ENCODE measurements around the gene LRIG1.

LRIG1 gene

DNA sequence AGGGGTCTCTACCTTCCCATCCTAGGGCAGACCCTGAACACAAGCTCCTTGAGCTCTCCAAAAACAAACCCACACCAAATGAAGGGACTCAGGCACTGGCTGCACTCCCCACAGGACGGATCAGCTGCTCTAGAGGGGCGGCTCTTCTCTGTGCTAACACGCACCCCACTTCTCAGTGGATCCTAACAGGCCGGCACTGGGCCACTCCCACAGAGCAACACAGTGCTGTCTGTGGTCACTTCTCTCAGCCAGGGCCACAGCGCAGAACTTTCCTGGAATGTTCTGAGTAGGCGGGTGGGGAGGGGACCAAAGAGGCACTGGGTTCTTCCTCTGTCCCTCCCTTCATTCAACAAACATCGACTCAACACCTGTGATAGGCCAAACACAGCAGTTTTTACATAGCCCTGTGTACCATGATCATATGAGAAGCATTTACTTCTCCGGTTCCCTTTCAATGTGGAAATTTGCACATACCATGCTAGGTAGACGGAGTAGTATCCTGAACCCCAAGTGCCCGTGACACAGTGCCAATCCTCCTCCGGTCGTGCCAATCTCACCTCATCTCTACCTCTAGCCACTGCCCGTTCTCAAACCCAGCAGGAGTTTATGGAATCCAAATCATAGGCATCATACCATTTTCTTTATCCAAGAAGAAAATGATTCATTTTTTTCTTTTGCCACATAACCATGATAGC is 98.1 kb downstream of the LRIG1 start:
- DNase-seq (ENCODE audit: low spot score): no peak

DNA sequence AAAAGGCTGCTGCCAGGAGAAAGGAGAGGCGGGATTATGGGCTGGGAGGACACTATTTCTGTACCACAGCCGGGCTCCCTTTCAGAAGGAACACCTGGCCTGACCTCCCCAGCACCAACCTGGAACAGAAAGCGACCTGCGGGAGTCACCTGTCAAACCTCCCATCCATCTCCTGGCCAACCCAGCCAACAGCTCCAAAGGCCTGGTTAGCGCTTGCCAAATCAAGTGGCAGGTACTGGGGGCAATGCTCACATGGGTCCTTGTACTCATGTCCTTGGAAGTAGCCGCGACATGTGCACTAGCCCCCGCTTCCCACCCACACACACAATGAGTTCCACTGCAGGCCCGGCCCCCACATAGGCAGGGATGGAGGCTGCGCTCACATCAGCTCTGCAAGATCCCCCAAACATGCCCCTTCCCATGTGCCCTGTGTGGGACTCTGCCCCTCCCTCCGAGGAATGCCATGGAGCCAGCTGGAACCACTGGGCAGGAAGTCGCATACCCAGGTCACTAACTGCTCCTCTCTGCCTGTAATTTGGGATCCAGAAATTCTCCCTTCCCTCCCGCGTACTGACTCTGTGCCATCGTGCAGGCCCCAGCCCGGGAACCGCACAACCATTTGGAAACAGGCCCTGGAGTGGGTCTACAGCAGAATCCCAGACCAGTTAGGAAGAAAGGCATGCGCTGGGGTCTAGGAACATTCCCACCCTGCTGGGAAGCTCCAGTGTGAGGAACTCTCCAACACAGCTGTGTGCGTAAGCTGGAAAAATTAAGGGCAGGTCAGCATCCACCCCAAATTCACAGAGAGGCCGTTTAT is 98.9 kb downstream of the LRIG1 start:
- DNase-seq (ENCODE audit: low spot score): no peak

DNA sequence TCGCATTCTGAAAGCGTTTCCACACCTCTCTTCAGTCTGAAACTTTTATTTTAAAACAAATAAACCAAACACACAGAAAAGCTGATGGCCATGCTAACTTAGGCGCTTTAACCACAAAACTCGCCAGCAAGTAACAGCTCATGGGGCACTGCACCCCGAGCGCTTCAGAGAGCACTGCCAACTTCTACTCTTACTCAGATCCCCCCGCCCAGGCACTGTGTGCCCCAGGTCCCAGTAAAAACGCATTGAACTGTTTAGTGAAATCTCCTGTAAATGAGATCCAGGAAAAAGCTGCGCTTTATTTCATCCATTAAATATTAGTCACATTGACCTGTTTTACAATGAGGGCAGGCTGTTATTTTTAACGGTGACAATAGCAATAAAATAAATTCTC is 99.7 kb downstream of the LRIG1 start:
- no peak for DNase-seq (ENCODE audit: low spot score)

DNA sequence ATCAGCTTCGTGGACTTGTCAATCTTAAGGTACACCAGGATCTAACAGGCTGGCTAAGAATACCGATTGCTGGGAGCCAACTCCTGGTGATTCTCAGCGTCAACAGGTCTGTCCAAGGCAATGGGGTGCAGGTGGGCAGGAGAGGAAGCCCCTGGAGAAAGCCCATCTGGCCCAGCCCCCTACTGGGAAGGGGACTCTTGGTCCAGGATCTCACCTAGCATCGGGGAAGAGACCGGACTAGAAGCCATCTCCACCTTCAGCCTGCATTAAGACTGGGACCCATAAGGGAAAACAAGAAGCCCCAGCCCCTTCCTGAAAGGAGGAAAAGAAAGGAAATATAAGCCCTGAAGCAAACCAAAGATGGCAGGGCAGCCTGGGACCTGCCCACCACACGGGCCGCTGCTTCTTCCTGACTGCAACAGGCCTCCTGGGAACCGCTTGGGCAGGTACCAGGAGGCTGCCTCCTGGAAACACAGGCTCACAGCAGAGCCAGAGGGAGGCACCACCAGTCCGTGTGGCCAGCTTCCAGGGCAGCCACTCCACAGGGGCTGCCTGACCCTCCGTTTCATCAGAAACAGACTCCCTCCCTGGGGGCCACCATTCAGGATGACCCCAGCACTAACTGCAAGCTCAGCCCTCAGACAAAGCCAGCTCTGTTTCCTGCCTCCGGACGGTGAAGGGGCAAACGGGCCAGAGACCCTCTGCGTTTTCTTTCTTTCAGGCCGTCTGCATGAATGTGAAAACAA is 100.2 kb downstream of the LRIG1 start:
- no peak for DNase-seq (ENCODE audit: low spot score)

DNA sequence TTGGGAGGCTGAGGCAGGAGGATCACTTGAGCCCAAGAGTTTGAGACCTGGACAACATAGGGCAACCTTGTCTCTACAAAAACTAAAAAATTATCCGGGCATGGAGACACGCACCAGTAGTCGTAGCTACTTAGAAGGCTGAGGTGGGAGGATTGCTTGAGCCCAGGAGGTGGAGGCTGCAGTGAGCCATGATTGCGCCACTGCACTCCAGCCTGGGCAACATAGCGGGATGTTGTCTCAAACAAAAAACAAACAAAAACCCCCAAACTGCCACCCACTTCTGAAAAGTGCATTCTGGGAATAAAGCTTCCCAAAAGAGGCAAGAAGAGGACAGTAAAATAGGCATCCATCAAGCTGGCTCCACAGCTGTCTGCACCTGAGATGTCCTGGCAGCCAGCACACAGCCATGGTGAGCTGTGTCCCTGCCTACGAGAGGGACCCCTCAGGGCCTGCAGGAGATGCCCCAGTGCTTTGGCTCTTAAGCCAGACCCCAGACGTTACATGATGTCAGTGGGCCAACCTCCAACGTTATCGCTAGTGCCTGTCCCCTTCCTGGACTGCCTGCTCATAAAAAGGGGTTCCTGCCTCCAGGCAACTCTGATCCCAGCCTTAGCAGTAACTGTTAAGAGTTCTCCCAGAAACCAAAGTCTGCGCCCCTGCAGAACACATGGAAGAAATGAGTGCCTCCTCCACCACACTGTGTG is 101.1 kb downstream of the LRIG1 start:
- no peak for DNase-seq (ENCODE audit: low spot score)

DNA sequence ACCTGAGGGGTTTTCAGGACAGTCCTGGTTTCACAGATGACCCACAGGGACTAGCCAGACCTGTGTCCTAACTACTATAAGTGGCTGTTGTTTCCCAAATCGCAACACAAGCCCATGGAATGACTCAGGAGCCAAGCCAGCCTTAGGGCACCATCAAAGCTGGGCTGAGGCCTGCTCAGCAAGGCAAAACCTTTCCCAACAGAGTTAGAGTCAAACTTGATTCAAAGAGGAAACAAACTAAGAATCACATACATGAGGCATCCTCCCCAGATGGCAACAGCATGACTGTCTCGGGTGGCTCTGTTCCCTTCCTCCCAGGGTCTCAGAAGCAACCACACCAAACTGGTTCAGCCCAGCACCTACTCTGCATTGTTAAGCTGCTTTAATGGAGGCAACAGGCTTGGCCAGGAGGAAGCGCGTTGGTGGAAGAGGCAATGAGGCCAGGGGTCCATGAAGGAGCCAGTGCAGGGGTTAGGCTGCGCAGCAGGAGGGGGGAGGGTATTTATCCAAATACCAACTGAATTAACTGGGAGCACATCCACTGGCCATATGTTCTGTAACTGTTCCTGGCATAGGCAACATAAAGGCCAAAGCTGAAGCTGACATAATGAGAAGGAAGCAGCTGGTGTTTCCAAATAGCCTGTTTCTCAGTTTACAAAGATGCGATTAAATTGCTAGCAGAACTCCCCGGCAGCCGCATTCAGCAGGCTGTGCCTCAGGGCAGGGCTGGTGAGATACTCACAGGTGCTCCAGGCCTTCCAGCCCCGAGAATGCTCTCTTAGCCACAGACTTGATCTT is 102.4 kb downstream of the LRIG1 start:
- no peak for DNase-seq (ENCODE audit: low spot score)

DNA sequence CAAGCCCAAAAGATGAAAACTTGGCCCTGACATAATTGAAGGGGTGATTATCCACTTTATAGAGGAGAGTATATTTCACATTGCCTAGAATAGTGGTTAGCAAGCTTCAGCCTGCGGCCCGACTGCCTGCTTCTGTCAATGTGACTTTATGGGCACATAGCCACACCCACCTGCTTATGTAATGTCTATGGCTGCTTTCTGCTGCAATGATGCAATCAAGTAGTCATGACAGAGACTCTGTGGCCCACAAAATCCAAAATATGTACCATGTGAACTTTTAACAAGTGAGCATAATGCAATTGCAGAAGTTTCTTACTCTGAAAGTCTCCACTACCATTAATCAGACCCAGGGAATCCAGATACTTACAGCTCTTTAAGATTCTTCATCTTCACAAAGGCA is 103.1 kb downstream of the LRIG1 start:
- no peak for DNase-seq (ENCODE audit: low spot score)

DNA sequence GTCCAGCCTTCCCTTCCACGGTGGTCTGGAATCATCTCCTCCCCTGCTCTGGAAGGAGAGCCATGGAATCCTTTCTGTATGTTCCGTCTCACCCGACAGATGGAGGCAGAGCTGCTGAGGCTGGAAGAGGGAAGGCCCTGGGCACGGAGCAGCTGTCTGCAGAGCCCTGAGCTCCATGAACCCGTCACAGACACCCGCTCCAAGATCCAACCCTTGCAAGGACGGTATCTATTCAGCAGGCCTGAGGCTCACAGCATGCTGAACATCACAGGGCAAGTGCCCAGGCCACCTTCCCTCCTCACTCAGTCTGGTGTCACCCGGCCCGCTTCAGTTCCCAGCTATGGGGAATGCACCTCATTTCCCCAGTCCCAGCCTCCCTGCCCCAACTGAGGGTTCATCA is 103.9 kb downstream of the LRIG1 start:
- DNase-seq (ENCODE audit: low spot score): no peak

DNA sequence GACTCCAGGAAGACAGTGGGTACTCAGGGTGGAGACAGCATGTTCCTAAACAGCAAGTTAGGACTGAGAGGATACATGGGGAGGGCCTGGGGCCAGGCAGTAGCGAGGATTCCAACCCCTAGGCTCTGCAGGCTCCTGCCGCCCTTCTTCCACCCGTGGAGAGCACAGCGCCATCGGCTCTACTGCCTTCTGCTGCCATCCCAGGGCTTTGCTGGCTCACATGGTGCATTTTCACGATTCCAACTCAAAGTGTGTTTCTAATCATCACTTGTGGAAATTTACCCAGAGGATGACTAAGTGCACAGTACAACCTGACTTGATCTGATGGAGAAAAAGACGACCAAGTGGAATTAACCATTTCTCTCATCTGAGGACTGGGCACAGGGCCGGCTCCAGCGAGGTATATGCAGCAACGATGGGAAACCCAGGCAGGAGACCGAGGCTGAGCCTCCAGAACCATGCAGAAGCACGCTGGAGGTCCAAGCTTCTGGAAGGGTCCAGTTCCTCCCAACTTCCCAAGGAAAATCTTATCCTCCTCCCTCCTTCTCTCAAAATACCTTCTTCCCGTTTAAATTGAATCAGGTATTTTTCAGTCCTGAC is 104.6 kb downstream of the LRIG1 start:
- DNase-seq (ENCODE audit: low spot score): no peak

DNA sequence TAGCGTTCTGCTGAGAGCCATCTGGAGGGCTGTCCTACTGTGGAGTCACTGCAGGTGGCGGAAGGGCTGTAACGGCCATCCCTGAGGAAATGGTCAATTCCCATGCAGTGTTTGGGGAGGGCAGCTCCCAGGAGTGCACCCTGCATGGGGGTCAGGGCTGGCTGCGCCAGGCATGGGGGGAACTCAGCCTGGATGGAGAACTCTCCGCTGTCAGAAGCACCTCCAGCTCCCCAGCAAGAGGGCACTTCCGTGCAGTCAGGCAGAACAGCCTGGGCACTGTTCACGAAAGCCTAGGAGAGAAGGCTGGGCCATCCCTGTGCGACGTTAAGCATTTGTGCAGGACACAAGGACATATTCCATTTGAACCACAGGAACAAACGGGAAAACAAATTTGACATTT is 105.2 kb downstream of the LRIG1 start:
- DNase-seq (ENCODE audit: low spot score): no peak

DNA sequence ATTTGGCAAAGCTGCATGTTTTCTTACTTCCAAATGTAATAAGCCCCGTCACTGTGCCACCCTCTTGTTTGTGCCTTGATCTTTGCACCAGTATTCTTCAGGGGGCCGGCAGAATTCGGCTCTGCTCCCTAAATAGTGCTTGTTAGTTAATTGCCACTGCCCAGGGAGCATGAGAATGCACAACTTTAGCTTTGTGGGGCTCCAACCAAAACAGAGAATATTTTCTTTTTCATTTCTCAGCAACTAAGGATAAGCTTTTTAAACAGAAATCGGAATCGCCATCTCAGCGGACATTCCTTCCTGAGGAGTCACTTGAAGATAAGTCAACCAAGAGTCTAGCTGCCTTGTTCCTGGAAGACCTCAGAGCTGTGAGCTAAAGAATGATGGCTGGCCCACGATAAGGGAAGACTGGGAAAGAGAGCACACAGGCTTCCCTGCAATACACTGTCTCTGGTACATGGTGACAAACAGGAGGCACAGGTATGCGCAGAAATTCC is 106.0 kb downstream of the LRIG1 start:
- DNase-seq (ENCODE audit: low spot score): peak; percentile 61

DNA sequence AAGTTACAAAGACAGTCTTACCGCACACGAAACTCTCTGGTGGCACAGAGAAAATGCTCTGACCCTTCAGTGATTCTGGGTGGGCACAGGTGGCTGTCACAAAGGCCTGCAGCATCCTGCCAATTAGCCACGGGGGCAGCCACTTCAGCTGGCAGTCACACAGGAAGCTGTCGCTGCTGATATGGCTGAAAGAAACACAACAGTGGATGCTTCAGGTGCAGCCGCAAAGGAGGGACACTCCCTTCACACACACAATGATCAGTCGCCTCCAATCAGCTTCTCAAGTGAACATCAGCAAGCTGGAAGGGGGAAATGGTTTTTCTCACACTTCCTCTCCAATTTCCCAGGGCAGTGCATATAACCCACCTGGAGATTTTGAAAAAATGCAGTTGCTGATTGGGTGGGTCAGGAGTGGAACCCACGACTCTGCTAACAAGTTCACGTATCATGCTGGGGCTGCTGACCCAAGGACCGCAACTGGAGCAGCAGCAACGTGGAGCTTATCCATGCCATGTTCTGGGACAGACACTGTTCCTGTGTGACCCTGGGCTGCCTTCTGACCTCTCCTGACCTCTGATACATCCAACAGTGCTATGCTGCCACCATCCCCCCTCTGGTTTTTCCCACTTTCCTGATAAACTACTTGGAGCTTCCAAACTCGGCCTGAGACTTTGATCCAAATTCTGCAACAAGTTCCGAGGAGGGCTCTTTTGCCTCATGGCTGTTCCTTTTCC is 106.6 kb downstream of the LRIG1 start:
- no peak for DNase-seq (ENCODE audit: low spot score)

DNA sequence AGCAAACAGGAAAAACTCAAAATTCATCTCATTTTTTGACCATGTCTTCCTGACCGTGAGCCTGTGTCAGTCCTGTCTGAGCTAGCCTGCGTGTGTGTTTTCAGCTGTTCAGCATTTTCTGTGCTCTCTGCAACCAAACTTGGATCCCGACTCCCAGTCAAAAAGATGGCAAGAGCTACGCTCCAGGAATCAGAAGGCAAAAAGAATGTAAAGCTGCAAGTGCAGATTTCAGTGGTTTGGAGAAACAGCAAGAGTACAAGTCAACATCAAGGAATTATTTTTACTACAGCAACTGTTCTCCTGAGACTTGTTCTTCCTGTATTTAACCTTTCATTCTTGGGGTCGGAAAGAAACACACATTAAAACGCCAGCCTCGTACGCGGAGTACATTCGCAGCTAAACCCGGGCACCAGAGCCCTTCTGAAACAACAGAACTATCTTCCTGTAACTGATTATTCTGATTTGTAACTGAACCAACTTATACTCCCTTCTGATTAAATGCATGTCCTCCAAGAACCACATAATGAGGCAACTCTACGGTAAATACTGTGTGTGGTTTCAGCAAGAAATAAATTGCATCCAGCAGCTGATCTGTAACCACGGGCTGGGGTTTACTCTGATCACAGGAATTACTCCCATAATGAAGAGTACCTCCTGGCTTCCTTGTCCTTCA is 107.4 kb downstream of the LRIG1 start:
- DNase-seq (ENCODE audit: low spot score): no peak

DNA sequence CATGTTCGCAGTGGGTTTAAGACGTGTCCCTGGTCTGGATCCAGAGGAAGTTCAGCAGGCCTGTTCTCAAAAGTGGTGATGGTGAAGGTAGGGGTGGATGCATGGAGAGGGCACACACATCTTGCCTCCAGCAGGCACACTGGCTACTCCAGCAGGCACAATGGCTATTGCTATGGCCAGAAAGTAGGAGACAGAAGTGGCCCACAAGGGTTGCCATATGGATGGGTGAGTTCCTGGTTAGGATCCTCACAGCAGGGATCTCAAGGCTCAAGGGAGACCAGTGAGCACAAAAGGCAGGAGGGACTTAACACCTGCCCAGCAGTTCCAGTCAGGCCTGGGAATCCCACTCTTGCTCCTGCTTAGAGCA is 107.9 kb downstream of the LRIG1 start:
- no peak for DNase-seq (ENCODE audit: low spot score)

DNA sequence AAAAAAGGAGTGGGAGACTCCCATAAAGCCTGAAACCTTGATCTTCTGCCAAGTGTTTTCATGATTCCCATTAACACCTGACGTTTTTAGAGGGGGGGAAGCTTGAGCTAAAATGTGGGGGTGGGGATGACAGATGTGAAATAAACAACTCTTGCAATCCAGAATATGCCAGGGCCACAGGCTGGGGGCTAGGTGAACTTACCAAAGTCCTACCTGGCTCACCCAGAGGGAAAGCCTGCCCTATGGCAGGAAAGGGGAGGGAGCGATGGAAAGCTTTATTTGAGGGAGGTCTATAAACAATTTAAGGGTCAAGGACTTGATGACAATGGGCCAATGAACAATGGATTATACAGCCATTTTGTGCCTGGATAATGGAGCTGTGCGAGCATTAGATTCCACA is 108.3 kb downstream of the LRIG1 start:
- no peak for DNase-seq (ENCODE audit: low spot score)

DNA sequence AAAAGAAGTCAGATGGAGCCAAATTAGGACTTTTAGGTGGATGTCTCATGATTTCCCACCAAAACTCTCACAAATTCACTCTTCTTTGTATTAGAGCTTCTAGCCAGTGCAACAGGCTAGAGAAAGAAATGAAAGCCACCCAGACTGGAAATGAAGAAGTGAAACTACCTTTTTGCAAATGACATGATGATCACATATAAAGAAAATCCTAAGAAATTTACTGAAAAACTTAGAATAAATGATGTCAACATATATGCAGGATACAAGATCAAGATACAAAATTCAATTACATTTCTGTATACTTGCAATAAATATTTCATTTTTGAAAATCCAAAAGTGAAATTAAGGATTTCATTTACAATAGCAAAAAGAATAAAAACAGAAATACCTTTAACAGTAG is 110.8 kb downstream of the LRIG1 start:
- no peak for DNase-seq (ENCODE audit: low spot score)

DNA sequence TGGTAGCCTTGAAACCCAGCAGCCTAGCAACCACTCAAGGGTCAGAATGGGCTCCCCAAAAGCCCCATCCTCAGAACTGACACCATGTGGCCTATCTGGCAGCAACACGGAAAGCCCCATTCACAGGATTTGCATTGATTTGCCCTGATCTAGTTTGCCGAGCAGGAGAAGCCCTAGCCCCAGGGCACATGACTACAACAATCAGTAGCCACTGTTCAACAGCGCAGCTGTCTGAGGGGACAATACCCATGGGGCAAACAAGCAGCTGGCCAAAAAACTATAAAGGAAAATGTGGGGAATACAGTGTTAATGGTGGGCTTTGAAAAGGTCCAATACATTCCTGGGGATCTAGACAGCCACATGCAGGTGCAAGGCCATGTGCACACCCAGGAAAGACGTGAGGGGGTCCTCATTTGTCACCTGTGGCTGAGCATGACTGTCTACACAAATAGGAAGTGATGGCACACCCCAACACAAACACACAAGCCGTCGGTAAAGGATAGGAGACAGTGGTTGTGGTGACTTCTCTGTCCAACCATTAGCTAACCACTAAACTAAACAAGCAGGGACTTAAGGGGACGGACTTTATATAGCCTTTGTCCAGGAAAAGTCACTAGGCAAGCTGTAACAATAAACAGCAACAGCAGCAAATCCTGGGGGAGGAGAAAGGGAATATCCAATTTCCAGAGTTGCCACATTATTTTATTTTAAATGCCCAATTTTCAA is 113.7 kb downstream of the LRIG1 start:
- no peak for DNase-seq (ENCODE audit: low spot score)

DNA sequence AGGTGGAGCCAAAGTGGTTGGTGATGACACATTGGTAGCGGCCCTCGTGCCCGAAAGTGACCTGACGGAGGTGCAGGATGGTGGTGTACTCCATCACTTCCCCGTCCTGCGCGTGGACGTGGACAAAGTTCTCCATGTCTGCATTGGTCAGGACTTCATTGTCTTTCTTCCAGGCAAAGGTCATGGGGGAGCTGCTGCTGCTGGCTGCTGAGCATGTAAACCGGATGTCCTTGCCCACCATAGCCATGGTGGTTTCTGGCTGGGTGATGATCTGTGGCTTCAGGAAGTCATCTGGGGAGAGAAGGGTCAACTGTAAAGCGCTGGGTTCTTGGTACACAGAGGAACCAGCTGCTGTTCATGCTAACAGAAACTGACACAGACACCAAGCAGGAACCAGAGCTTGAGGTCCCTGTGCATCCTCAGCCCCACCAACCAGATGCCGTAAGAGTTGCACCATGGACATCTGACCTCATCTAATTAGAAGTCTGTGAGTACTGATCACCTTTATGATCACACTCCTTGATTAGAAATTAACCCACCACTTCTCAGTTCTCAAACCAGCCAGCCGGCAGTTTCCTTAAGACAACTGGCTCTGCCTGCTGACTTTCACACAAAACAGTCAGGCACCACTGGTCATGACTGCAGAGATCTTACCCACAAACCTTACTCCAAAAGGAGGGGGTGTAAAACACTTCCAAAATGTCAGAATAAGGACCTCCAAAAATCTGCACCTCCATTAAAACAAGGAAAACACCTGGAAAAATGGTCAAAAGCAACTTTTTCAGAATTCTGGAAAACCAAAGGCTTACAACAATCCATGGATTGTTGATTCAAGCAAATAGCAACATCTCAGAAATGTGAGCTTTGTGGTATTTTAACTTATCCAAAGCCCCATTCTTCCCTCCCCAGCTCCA is 114.6 kb downstream of the LRIG1 start:
- no peak for DNase-seq (ENCODE audit: low spot score)

All from hepatic stellate cell (primary cell).